Measurements from ENCODE around the gene KIRREL2.
"Not testable (repeated sequence)": the region's sequence is repeated elsewhere in the genome, so short reads cannot be mapped to it uniquely, and the experiment has no call there.

KIRREL2 gene

DNA sequence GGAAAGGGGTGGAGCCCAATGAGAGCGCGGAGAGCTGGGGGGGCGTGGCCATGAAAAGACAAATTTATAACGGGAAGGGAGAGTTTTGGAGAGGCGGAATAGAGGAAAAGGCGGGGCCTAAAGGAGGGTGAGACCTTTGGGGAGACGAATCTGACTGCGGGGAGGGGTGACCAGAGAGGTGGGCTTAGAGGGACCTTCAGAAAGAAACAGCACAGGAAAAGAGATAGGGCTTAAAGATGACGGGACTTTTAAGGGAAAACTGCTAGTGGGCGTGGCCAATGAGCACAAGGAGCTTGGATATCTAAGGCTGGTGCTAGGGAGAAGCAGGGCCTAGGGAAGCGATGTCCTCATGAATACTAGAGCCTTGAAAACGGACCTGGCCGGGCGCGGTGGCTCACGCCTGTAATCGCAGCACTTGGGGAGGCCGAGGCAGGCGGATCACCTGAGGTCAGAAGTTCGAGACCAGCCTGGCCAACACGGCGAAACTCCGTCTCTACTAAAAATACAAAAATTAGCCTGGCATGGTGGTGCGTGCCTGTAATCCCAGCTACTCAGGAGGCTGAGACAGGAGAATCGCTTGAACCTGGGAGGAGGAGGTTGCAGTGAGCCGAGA is 13.5 kb downstream of the KIRREL2 start:
- not testable (repeated sequence) for DNase-seq

GRCh38 chr19:35870798-35871197 is 14.1 kb downstream of the KIRREL2 start:
- DNase-seq = no peak

- DNase-seq = no peak
Measured at GRCh38 chr19:35871611-35872010, 14.9 kb downstream of the KIRREL2 start.

- no peak for DNase-seq
Measured at GRCh38 chr19:35872180-35872579, 15.5 kb downstream of the KIRREL2 start.

DNA sequence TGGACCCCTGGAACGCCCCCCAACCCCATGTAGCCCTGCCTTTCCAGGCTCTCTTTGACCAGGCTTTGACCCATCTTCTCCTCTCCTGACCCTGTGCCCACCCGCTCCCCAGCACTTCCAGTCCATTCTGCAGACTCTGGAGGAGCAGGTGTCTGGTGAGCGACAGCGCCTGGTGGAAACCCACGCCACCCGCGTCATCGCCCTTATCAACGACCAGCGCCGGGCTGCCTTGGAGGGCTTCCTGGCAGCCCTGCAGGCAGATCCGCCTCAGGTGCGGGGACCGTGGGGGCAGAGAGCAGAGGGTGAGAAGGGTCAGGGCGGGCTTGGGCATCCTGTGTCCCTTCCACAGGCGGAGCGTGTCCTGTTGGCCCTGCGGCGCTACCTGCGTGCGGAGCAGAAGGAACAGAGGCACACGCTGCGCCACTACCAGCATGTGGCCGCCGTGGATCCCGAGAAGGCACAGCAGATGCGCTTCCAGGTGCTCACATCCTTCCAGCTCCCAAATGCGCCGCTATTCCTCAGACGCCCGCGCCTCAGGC is 17.8 kb downstream of the KIRREL2 start:
- no peak for DNase-seq

GRCh38 chr19:35879068-35879467 is 22.4 kb downstream of the KIRREL2 start:
- DNase-seq = no peak

DNA sequence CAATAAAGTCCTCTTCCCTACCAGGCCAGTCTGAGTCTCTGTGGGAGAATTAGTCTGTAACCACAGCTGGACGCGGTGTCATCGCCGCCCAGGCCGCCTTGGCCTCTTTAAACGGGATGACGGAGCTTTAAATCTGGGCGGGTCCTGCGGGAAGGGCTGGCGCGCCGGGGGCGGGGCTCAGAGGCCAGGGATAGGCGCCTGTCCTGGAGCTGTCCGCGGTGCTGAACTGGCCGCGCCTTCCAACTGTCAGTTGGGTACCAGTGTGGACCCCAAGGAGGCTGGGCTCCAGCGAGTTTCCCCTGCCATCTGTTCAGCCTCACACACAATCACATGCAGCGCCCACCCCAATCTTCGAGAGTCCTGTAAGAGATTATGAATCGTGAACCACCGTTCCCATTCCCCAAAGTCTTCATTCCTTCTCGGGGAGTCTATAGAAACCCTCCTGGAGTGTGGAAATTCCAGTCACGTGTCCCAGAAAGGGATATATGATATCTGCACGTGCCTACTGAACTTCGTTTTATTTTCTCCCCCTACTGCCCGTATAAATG is 23.1 kb downstream of the KIRREL2 start:
- DNase-seq = no peak

DNA sequence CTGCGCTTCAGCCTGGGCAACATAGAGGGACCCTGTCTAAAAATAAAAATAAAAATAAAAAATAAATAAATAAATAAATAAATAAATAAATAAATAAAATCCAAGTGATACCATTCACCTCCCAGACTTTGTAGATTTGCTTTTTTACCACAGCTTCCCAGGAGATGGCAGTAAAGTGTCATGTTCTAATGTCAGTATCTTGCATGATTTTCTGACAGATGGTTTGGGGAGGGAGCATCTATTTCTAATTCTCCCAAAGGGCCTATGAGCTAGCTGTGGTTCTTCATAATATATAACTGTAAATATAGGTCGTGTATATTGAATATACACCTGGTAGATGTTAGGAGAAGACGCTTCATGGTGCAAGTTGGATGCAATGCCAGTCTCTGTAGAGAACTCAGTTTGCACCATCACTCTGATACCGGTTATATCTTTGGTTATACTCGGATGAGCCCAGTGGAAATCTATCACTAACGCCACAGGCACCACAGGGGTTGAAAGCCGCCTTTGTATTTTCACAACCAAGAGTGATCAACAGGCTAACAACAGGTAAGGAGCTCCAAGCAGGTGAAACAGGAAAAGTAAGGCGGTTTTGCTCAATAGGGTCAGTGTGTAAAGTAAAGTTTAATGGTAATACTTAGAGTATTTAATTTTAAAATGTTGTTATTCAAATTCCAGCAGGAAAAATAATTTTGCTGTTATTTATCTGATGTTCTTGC is 25.6 kb downstream of the KIRREL2 start:
- DNase-seq = no peak

GRCh38 chr19:35883882-35884281 is 27.2 kb downstream of the KIRREL2 start:
- no peak for DNase-seq

DNA sequence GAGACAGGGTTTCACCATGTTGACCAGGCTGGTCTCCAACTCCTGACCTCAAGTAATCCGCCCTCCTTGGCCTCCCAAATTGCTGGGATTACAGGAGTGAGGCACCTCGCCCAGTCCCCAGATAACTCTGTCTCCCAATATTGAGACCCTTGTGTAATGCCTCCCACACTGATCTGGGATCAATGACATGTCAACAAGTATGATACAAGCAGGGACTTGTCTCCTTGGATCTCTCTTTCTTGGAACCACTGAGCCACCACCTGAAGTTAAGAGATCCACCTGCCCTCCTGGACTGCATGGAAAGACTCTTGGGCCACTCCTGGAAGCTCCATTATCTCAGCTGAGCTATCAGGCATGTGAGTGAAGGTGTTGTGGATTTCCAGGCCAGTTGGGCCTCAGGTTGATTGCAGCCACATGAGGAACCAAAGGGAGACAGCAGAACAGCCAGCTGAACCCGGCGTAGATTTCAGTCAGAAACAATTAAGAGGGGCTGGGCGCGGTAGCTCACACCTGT is 28.6 kb downstream of the KIRREL2 start:
- no peak for DNase-seq

GRCh38 chr19:35885904-35886303 is 29.2 kb downstream of the KIRREL2 start:
- DNase-seq = no peak

GRCh38 chr19:35887197-35887596 is 30.5 kb downstream of the KIRREL2 start:
- no peak for DNase-seq

GRCh38 chr19:35888398-35888797 is 31.7 kb downstream of the KIRREL2 start:
- DNase-seq = no peak

DNA sequence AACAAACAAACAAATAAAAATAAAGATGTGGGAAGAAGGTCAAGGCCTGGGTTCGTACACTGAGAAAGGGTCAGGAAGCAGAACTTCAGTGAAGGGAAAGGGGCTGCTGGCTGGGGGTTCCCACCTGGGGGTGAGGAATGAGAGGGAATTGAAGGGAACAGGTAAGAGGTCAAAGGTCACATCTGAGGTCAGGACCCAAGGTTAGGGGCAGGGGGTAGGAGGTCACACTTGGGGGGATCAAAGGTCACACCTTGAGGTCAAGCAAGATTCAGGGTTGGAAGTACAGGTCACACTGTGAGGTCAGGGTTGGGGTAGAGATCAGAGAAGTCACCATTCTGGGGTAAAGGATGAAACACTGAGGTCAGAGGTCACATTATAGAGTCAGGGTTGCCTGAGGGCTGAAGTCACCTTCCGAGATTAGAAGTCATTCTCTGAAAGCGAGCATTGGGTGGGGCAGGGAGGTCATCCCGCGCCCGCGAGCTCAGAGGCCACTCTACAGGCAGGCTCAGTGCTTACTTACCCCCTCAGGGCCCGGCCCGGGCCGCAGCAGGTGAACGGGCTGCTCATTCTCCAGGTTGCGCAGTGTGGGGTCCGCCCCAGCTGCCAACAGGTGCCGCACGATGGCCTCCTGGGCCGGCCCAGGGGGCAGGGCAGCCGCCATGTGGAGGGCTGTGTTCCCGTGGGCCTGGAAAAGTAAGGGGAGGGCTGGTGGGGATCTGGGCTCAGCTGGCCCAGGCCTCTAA is 32.8 kb downstream of the KIRREL2 start:
- no peak for DNase-seq

GRCh38 chr19:35890113-35890650 is 33.5 kb downstream of the KIRREL2 start:
- DNase-seq = no peak

- not testable (repeated sequence) for DNase-seq
Measured at GRCh38 chr19:35891819-35892218, 35.1 kb downstream of the KIRREL2 start.

GRCh38 chr19:35894342-35894741 is 37.6 kb downstream of the KIRREL2 start:
- no peak for DNase-seq

DNA sequence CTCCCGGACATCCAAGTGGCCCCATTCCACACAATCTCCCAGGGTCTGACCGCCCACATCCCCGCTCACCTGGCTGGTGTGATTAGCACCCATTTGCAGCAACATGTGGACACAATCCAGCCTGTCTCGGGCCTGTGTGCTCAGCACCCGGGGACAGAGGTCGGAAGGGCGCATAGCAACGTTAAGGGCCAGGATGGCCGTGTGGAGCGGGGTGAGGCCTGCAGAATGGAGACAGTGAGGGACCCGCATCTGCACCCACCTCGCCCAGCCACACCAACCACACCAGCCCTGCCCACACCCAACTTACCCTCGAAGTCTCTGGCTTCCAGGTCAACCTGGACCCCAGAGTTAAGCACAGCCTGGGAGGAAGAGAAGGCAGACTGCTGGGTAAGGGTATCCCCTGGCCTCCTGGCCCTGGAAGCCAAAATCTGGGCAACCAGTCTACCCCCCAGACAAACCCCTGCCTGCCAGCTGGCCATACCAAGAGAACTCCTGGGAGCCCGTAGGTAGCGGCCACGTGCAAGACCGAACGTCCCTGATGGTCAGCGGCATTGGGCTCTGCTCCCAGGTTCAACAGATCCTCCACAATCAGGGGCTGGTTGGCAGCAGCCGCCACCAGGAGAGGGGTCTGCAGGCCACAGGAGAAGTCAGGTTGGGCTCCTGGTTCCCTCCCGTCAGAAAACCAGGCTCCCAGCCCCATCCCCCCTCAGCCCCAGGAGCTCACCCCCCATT is 39.4 kb downstream of the KIRREL2 start:
- DNase-seq = no peak

DNA sequence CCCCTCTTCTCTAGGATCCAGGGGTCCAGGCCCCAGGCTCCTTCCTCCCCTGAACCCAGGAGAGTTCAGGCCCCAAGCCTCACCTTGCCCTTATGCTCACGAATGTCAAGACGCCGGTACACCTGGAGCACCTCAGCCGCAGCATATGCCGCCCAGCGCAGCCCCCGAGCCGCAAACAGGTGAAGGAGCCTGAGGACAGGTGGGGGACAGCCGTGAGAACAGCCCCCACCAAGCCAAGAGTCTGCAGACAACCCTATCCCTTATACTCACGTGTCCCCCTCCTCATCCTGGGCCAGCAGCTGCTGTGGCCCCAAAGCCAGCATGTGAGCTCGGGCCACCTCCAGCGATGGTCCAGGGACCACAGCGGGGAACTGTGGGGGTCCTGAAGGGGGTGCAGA is 39.9 kb downstream of the KIRREL2 start:
- no peak for DNase-seq

GRCh38 chr19:35897706-35898451 is 41.2 kb downstream of the KIRREL2 start:
- DNase-seq = no peak

DNA sequence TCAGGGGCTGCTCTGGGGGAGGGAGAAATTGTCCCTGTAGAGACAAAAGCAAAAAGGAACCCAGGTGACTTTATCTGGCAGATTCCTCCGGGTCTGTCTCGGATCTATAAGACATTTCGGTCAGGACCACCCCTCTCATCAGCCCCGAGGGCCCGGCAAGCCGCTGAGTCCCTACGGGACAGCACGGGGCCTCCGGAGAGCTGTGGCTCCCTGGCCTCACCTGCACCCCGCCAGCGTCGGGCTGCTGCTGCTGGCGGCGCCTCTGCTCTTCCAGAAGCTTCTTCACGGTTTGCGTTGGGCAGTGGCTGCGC is 41.7 kb downstream of the KIRREL2 start:
- DNase-seq = no peak

All from SHP77 treated with DMSO at 0.1 percent for 48 hours (cell line).